SU-DHL-6 (cell line): ENCODE data around the gene TNNC1.

ENCODE experiments used
- H2AFZ ChIP-seq: fragments of 200-600 bp; sonication (generic); 2 replicates; pipeline ENCODE4 v1.6.1; 2014; ENCODE audit warnings: low read depth, mild to moderate bottlenecking, moderate library complexity, mixed read lengths, antibody characterized with exemption, low read length; ENCODE audit not compliant: severe bottlenecking
- H3F3A ChIP-seq: fragments of 200-600 bp; shearing (Covaris generic); 2 replicates; pipeline ENCODE4 v1.6.0; 2016; ENCODE audit warnings: antibody characterized with exemption, mild to moderate bottlenecking; ENCODE audit not compliant: insufficient read depth
- H3K27ac ChIP-seq: fragments of 200-600 bp; sonication (generic); 2 replicates; pipeline ENCODE4 v1.5.1; 2016; ENCODE audit warnings: low read depth, mild to moderate bottlenecking, low read length, moderate library complexity, mixed read lengths
- H3K27me3 ChIP-seq: fragments of 200-600 bp; sonication (generic), shearing (Covaris generic); 2 replicates; pipeline ENCODE4 v1.6.0; 2014; ENCODE audit warnings: mild to moderate bottlenecking, low read length
- H3K36me3 ChIP-seq: fragments of 200-600 bp; sonication (generic); 2 replicates; pipeline ENCODE4 v1.6.1; 2014; ENCODE audit warnings: mild to moderate bottlenecking, low read length, mixed read lengths
- H3K4me2 ChIP-seq: fragments of 300-600, 200-600 bp; shearing (Covaris generic), sonication (generic); 2 replicates; pipeline ENCODE4 v1.6.0; 2014; ENCODE audit warnings: low read length, low read depth, mild to moderate bottlenecking; ENCODE audit not compliant: poor library complexity, severe bottlenecking
- H3K4me3 ChIP-seq: fragments of 200-600 bp; sonication (generic); 2 replicates; pipeline ENCODE4 v1.5.1; 2014; ENCODE audit warnings: antibody characterized with exemption, low read length, mild to moderate bottlenecking, mixed read lengths; ENCODE audit not compliant: insufficient read depth, poor library complexity, severe bottlenecking
- H3K79me2 ChIP-seq: fragments of 200-600 bp; sonication (generic); 2 replicates; pipeline ENCODE4 v1.6.1; 2014; ENCODE audit warnings: mild to moderate bottlenecking, low read length, moderate library complexity; ENCODE audit not compliant: insufficient read depth
- H3K9ac ChIP-seq: fragments of 200-600 bp; sonication (generic); 2 replicates; pipeline ENCODE4 v1.7.0; 2014; ENCODE audit warnings: mild to moderate bottlenecking, low read length
- H3K9me2 ChIP-seq: fragments of 200-600 bp; sonication (generic); replicated peaks from 2 replicates; pipeline ENCODE4 v1.6.1; 2014; ENCODE audit warnings: low read length; ENCODE audit not compliant: insufficient read depth
- H3K9me3 ChIP-seq: fragments of 200-600 bp; sonication (generic); 2 replicates; pipeline ENCODE4 v1.6.1; 2014; ENCODE audit warnings: low read length, mixed read lengths; ENCODE audit not compliant: insufficient read depth
- H4K20me1 ChIP-seq: fragments of 200-600 bp; sonication (generic); 2 replicates; pipeline ENCODE4 v1.6.1; 2014; ENCODE audit warnings: low read depth, mild to moderate bottlenecking, antibody characterized with exemption, low read length, moderate library complexity, mixed read lengths
- EZH2phosphoT487 ChIP-seq: fragments of 200-600 bp; sonication (generic), shearing (Covaris generic); conservative IDR thresholded peaks from 2 replicates; pipeline ENCODE4 v1.6.1; 2018; ENCODE audit warnings: mild to moderate bottlenecking, antibody characterized with exemption, low read length, moderate library complexity, mixed read lengths
- TF ChIP-seq, protein P1 (sequence below): fragments of 200-600 bp; sonication (generic); IDR thresholded peaks from one replicate; pipeline ENCODE4 v1.5.1; 2017; ENCODE audit warnings: antibody characterized with exemption, mild to moderate bottlenecking, low read length, moderate library complexity; ENCODE audit not compliant: insufficient read depth, poor library complexity, severe bottlenecking

TNNC1 gene

GRCh38 chr3:52492059-52492458, 38.2 kb upstream of the TNNC1 start:
- no peaks in the 10 kb centered on the region for H3K9me2 ChIP-seq
- H3K36me3 ChIP-seq: no peaks in the 10 kb centered on the region
- no peak overlapping the region for H3K4me2 ChIP-seq
- H3K79me2 ChIP-seq: no peaks in the 10 kb centered on the region
- no peaks in the 10 kb centered on the region for H3K9me3 ChIP-seq
- no peak overlapping the region for H3K27ac ChIP-seq
- no peaks in the 10 kb centered on the region for H4K20me1 ChIP-seq
- H3K27me3 ChIP-seq: no peaks in the 10 kb centered on the region
- TF ChIP-seq, protein P1, sequence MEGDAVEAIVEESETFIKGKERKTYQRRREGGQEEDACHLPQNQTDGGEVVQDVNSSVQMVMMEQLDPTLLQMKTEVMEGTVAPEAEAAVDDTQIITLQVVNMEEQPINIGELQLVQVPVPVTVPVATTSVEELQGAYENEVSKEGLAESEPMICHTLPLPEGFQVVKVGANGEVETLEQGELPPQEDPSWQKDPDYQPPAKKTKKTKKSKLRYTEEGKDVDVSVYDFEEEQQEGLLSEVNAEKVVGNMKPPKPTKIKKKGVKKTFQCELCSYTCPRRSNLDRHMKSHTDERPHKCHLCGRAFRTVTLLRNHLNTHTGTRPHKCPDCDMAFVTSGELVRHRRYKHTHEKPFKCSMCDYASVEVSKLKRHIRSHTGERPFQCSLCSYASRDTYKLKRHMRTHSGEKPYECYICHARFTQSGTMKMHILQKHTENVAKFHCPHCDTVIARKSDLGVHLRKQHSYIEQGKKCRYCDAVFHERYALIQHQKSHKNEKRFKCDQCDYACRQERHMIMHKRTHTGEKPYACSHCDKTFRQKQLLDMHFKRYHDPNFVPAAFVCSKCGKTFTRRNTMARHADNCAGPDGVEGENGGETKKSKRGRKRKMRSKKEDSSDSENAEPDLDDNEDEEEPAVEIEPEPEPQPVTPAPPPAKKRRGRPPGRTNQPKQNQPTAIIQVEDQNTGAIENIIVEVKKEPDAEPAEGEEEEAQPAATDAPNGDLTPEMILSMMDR: no peak
- no peak for TF ChIP-seq EZH2phosphoT487
- H3K9ac ChIP-seq: no peak overlapping the region
- H3F3A ChIP-seq: no peaks in the 10 kb centered on the region
- no peak overlapping the region for H2AFZ ChIP-seq
- no peak overlapping the region for H3K4me3 ChIP-seq

DNA sequence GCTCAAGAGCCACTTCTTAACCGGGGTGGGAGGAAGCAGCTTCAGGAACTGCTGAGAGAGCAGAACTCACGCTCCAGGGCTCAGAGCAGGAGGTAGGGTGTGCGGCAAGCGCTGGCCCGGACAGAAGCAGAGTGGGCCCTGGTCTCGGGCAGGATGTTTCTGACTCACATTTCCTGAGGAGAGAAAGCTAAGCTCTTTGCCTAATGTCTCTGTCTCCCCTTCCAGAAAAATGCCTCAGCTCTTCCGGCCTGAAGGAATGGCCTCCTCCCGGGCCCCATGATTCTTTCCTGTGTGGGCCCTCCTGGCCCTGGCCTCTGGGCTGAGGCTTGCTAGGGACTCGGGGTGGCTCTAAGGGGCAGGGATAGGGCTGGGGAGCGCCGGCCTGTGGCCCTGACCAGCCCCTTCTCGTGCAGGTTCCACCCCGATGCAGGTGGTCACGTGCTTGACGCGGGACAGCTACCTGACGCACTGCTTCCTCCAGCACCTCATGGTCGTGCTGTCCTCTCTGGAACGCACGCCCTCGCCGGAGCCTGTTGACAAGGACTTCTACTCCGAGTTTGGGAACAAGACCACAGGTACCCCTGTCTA, 37.2 kb upstream of the TNNC1 start:
- Histone ChIP-seq H3K4me2 (no peak overlapping the region), H2AFZ (no peak overlapping the region), H3K79me2 (no peaks in the 10 kb centered on the region), H4K20me1 (no peaks in the 10 kb centered on the region), H3K4me3 (no peak overlapping the region), H3K27ac (no peak overlapping the region), H3K27me3 (no peaks in the 10 kb centered on the region), H3K9me2 (no peaks in the 10 kb centered on the region), H3K36me3 (no peaks in the 10 kb centered on the region), H3K9ac (no peak overlapping the region), H3F3A (no peaks in the 10 kb centered on the region), H3K9me3 (no peaks in the 10 kb centered on the region)
- TF ChIP-seq, protein P1: no peak
- no peak for TF ChIP-seq EZH2phosphoT487

DNA sequence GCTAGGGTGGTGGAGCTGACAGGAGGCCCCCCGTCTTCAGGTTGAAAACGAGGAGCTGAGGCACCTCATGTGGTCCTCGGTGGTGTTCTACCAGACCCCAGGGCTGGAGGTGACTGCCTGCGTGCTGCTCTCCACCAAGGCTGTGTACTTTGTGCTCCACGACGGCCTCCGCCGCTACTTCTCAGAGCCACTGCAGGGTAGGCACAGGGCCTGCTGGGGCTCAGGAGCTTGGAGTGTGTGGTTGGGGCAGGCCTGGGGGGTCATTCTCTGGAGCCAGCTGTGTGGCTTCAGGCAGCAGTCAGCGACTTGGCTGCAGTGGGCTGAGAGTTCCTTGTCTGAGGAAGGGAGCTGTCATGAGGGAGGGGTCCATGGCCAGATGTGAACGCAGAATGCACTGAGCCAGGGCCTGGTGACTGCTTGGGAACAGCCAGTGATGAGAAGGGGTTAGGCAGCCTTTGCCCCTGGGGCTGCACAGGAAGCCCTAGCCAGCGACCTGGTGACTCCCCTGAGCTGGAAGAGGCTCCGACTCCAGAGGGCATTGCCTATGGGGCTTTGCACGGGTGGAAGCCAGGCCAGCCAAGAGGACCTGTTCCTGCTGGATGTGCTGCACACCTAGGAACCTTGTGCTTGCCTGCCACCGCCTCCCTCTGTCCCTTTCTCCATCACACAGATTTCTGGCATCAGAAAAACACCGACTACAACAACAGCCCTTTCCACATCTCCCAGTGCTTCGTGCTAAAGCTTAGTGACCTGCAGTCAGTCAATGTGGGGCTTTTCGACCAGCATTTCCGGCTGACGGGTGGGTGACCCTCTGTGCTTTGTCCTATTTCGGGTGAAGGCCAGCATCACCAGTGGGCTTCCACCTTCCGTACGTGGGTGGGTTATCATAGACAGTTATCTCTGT, 36.4 kb upstream of the TNNC1 start:
- H3K27me3 ChIP-seq: no peaks in the 10 kb centered on the region
- no peaks in the 10 kb centered on the region for H3K79me2 ChIP-seq
- H2AFZ ChIP-seq: no peak overlapping the region
- H3K4me3 ChIP-seq: no peak overlapping the region
- H3K36me3 ChIP-seq: no peaks in the 10 kb centered on the region
- H3K9me3 ChIP-seq: no peaks in the 10 kb centered on the region
- H3K9ac ChIP-seq: no peak overlapping the region
- H3F3A ChIP-seq: no peaks in the 10 kb centered on the region
- TF ChIP-seq, protein P1: no peak
- TF ChIP-seq EZH2phosphoT487: no peak
- H3K27ac ChIP-seq: no peak overlapping the region
- no peaks in the 10 kb centered on the region for H3K9me2 ChIP-seq
- no peaks in the 10 kb centered on the region for H4K20me1 ChIP-seq
- no peak overlapping the region for H3K4me2 ChIP-seq
